Activated CD8-positive, alpha-beta memory T cell treated with anti-CD3 and anti-CD28 coated beads, Interleukin-2, amount 10 ng/mL, durations not matched to agents 7 days and 5 days (primary cell): Measurements from ENCODE around the gene ZNF320. TPM values are rescaled to one million over a fixed set of nuclear protein-coding genes. Genes with fewer than 3 reads are reported as not detected.

Experiments used
- total RNA-seq, 2 experiments: library from RNA; stranded (reverse); gene quantifications; one replicate each; pipeline ENCODE4 v1.2.3, GENCODE V29; 2021

ZNF320 gene
- total RNA-seq, 2 experiments from 2014 or later, result 8.8 to 10.9 TPM

Other genes starting within 250 kb of the ZNF320 start
- gene ZNF611, start 162.6 kb downstream of the ZNF320 start, total RNA-seq, result 10 to 100 TPM; 30.7 to 32.1 TPM
- gene ZNF600, start 110.8 kb downstream of the ZNF320 start, total RNA-seq, result 10 to 100 TPM; 23.5 to 23.8 TPM
- gene ZNF28, start 76.0 kb downstream of the ZNF320 start, total RNA-seq, result 10 to 100 TPM; 15.5 to 18.6 TPM
- gene ZNF468, start 40.0 kb downstream of the ZNF320 start, total RNA-seq, result 10 to 100 TPM; 12.3 to 18.6 TPM
- 1 to 10 TPM; 4.6 to 6.7 TPM for gene ZNF888, start 25.8 kb upstream of the ZNF320 start, total RNA-seq
- gene ZNF816, start 65.2 kb upstream of the ZNF320 start, total RNA-seq, result 10 to 100 TPM in 1 of 2 experiments, 1 to 10 TPM in 1; 9.8 to 13.3 TPM
- not detected for gene ERVV-1, start 116.3 kb upstream of the ZNF320 start, total RNA-seq
- gene ERVV-2, start 147.1 kb upstream of the ZNF320 start, total RNA-seq, result not detected
- gene ZNF160, start 205.8 kb upstream of the ZNF320 start, total RNA-seq, result 10 to 100 TPM; 27.4 to 35.7 TPM
- gene ZNF415, start 235.3 kb upstream of the ZNF320 start, total RNA-seq, result under 1 TPM; 0.35 to 0.61 TPM